Stimulated activated CD8-positive, alpha-beta memory T cell treated with anti-CD3 and anti-CD28 coated beads, Interleukin-4, amount 100 ng/mL, for 24 hours (primary cell): ENCODE data around the gene LRBA.

Experiments used
- DNase-seq: peaks from one replicate; pipeline ENCODE4 v3.0.0-alpha.2; 2020; ENCODE audit warnings: low read depth

The LRBA gene

GRCh38 chr4:150321113-150321512 lies 694.0 kb downstream of the LRBA start:
- DNase-seq: no peak

DNA sequence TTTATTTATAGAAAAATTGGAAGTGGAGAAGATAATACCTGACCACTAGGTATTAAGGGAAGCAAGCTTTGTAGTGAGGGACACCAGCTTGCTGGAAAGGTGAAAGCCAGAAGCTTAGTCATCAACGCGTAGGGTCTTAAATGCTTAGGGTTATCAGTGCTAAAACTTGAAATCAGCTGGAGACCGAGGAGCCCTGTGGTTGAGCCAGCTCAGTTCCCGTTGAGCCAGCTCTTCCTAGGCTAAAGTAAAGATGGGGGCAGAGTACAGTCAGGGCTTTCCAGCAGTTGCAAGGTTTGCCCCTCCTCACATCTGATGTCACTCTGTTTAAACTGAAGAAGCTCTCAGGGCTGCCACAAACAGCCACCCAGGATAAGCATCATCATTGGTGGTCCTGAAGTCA lies 696.1 kb downstream of the LRBA start:
- DNase-seq: no peak

DNA sequence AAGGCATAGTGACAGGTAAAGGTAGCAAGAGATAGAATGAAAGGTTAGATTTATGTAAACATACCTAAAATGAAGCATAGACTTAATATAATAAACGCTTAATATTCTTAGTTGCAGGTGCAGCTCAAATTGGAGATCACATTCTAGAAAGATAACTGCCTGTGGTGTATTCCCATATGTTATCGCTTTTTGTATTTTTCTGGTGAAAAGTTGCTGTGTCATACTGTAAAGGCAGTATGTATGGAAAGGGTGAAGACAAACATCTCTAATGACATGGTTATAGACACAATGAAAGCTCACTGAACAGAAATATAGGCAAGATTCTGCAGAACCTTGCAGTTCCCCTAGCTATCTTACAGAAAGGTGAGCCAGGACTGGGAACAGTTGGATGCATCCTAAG lies 696.6 kb downstream of the LRBA start:
- no peak for DNase-seq

- DNase-seq: no peak
Measured at GRCh38 chr4:150316332-150317205, 698.5 kb downstream of the LRBA start.

- no peak for DNase-seq
Measured at GRCh38 chr4:150315691-150316090, 699.4 kb downstream of the LRBA start.

GRCh38 chr4:150315175-150315574 lies 699.9 kb downstream of the LRBA start:
- no peak for DNase-seq

DNA sequence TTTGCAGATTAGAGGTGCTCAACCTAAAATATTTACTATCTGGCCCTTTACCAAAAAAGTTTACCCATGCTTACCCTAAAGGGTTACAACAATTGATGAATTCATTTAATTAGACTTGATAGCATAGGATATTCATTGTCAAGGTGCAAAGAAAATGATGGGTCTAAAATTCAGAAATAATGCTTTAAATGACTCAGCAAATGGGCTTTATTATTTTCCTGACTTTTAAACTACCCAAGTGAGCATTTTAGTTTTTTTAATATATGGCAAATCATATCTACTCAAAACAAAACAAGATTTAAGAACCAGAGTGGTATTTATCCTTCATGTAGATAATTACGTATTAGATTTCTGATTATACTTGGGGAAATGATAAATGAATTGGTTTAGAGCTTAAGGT lies 701.1 kb downstream of the LRBA start:
- DNase-seq: no peak

- DNase-seq: no peak
Measured at GRCh38 chr4:150310159-150310895, 704.8 kb downstream of the LRBA start.

DNA sequence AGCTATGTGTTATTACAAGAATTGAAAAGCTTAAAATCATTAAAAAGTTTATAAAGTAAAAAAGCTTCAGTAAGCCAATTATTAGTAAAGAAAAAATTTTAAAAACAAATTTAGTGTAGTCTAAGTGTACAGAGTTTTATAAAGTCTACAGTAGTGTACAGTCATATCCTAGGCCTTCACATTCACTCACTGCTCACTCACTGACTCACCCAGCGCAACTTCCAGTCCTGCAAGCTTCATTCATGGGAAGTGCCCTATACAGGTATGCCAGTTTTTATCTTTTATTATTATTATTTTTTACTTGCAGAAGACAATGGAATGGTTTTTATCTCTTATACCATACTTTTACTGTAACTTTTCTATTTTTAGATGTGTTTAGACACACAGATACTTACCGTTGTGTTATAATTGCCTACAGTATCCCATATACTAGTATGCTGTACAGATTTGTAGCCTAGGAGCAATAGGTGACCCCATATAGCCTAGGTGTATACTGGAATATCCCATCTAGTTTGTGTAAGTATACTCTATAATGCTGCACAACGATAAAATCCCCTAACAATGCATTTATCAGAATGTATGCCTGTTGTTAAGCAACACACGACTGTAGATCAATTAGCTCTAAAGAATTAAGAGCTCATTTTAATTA lies 706.1 kb downstream of the LRBA start:
- no peak for DNase-seq

DNA sequence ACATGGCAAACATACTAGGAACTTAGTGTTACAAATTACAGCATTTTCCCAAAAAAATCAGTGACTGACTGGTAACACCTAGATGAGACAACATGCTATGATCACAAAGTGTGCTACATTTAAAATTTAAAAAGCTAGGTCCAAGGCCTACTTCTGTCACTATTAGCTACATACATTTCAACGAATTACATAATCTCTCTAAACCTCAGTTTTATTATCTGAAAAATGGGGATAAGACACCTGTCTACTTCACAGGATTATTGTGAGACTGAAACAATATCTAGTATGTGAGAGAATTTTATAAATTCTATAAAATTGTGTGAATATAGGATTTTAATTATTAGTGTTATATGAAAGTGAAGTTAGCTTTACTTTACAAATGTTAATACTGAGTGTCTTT lies 708.4 kb downstream of the LRBA start:
- DNase-seq: no peak

DNA sequence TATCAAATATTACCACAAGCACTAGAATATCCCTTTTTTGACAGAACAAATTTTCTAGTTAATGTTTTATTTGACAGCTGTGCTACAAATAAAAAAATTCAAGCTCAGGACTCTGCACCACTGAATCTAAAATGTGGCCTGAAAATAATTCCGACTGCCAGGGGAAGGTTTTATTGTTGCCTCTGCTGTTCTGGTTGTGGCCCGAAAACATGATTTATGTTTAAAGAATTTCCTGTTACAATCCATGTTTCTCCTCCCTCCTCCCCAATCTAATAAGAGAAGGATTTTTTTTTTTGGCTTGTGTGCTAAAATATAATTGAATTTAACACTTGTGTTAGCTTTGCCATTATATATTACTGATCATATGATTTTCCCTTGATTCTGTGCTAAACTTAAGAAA lies 709.1 kb downstream of the LRBA start:
- no peak for DNase-seq

DNA sequence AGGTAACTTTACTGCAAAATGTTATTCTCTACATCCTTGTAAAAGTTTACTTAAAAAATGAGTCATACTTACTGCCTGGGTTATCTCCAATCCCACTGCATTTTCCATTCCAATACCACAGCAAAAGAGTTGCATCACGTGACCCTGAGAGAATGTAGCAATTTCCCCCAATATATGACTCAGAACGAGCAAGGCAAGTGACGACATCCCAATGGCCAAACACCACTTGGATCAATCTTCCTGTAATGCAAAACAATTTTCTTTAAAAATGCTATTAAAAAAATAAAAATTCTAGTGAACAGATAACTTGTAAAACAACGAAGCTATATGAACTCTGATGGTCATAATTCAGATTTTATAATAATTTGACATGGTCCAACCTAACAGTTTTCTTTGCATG lies 712.5 kb downstream of the LRBA start:
- DNase-seq: no peak

DNA sequence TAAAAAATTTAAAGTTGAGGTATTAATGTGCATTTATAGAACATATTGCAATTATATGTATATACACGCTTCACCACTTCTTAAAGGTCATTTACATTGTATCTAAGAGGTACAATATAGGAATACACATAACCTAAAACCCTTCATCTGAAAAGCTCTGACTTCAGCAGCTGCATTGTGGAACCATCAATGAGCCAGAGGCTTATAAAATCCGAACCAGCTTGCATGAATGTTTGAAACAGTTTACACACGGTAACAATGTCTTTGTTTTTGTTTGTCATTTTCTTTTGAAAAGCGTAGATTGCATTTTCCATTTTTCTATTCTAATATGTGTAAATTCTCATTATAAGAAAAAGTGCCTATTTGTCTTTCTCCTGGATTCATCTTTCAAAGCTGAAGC lies 715.3 kb downstream of the LRBA start:
- no peak for DNase-seq

- DNase-seq: peak; percentile 4
Measured at GRCh38 chr4:150297861-150298474, 717.1 kb downstream of the LRBA start.

GRCh38 chr4:150289881-150290280 lies 725.2 kb downstream of the LRBA start:
- DNase-seq: no peak

DNA sequence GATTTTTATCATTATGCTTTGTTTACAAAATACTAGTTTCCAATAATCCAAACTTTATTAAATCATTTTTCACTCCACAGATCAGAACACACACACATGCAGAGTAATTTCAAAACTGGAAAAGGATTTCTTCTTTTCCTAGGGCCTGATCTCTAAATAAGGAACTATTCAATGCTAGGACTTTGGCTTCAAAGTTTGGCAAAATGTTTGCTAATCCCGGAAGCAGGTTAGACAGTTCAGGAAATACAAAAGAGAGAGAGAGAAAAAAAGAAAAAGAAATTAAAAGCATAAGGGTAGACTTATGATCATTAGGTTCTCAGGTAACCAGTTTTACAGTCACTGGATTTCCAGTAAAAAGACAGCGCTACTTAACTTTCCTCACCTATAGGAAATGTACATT lies 725.9 kb downstream of the LRBA start:
- no peak for DNase-seq

DNA sequence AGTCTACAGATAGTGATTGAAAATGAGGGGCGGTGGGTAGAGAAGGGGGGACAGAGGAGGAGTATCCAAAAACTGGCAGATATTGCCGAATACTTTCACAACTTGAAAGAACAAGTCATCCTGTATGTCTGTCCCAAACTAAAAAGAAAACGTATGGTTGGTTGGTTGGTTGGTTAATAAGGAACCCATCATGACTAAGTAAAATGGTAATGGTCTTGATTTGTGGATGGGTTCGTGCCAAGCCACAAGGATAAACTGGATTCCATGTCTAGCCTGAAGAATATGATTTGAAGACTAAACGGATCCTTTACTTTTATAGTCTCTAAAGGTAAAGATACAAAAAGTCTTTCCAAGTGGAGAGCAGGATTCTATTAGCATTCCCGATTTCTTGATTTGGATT lies 728.4 kb downstream of the LRBA start:
- no peak for DNase-seq

DNA sequence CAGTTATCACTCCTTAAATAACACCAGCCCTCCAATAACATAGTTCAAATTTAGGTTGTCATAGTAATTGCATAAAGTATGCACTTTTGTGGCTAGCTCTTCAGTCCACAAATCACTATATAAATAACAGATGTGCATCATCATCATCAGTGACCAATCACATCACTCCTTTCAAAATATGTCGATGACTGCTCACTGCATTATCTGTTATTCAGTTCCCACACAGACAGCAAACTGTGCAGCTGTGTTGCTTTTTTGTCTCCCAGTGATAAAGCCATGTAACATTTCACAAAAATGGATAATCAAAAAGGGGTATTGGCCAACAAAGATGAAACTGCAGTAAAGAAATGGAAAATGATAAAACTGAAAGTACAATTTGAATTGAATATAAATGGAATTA lies 731.4 kb downstream of the LRBA start:
- DNase-seq: no peak

GRCh38 chr4:150280975-150281374 lies 734.1 kb downstream of the LRBA start:
- DNase-seq: no peak

- DNase-seq: no peak
Measured at GRCh38 chr4:150280081-150280895, 734.8 kb downstream of the LRBA start.

- no peak for DNase-seq
Measured at GRCh38 chr4:150278206-150278605, 736.9 kb downstream of the LRBA start.

GRCh38 chr4:150268444-150268843 lies 746.6 kb downstream of the LRBA start:
- no peak for DNase-seq
